NCI-H146 treated with DMSO at 0.1 percent for 48 hours (cell line): ENCODE data around the gene TOP3A.
"Not testable (repeated sequence)": the region's sequence is repeated elsewhere in the genome, so short reads cannot be mapped to it uniquely, and the experiment has no call there.

Experiments used
- DNase-seq: peaks from one replicate; lab custom pipeline; 2025; ENCODE audit not compliant: unreplicated experiment; lab: John Stamatoyannopoulos, UW

Gene TOP3A

GRCh38 chr17:18324140-18325050 lies 9.6 kb upstream of the TOP3A start:
- no peak for DNase-seq

GRCh38 chr17:18323507-18324139 lies 8.8 kb upstream of the TOP3A start:
- DNase-seq, result no peak

GRCh38 chr17:18323007-18323406 lies 8.2 kb upstream of the TOP3A start:
- no peak for DNase-seq

- DNase-seq, result no peak
Measured at GRCh38 chr17:18322522-18322921, 7.7 kb upstream of the TOP3A start.

GRCh38 chr17:18321309-18321708 lies 6.5 kb upstream of the TOP3A start:
- no peak for DNase-seq

GRCh38 chr17:18320301-18320700 lies 5.5 kb upstream of the TOP3A start:
- DNase-seq, result no peak

- DNase-seq, result no peak
Measured at GRCh38 chr17:18319604-18320256, 4.9 kb upstream of the TOP3A start.

GRCh38 chr17:18318771-18319450 lies 4.1 kb upstream of the TOP3A start:
- DNase-seq, result no peak

- DNase-seq, result no peak
Measured at GRCh38 chr17:18318117-18318516, 3.3 kb upstream of the TOP3A start.

GRCh38 chr17:18315961-18316360 lies 1.2 kb upstream of the TOP3A start:
- DNase-seq, result no peak

- DNase-seq, result no peak
Measured at GRCh38 chr17:18315562-18315922, 748 bp upstream of the TOP3A start.

GRCh38 chr17:18314059-18314730 lies 599 bp downstream of the TOP3A start:
- no peak for DNase-seq

- DNase-seq, result no peak
Measured at GRCh38 chr17:18309202-18309601, 5.6 kb downstream of the TOP3A start.

- DNase-seq, result not testable (repeated sequence)
Measured at GRCh38 chr17:18303206-18303605, 11.6 kb downstream of the TOP3A start.

GRCh38 chr17:18300725-18301480 lies 13.9 kb downstream of the TOP3A start:
- DNase-seq, result no peak

GRCh38 chr17:18298061-18298460 lies 16.7 kb downstream of the TOP3A start:
- not testable (repeated sequence) for DNase-seq

- no peak for DNase-seq
Measured at GRCh38 chr17:18291718-18292540, 22.9 kb downstream of the TOP3A start.

- DNase-seq, result no peak
Measured at GRCh38 chr17:18285296-18285695, 29.5 kb downstream of the TOP3A start.

- DNase-seq, result no peak
Measured at GRCh38 chr17:18281788-18282187, 33.0 kb downstream of the TOP3A start.
